Fibroblast of lung (primary cell): Measurements from ENCODE around the gene RIMKLA. TPM values are rescaled to one million over a fixed set of nuclear protein-coding genes. Genes with fewer than 3 reads are reported as not detected.

Source experiments
- DNase-seq, 2 donors: peaks; one replicate each; pipeline versions ENCODE4 v3.0.0 to v3.0.0-alpha.2; 2010; ENCODE audit warnings: low read depth in 2 of 2
- H2AFZ ChIP-seq: 2 replicates; pipeline ENCODE4 v1.5.1; 2012; ENCODE audit warnings: low read length, control low read depth, inconsistent platforms
- H3K27ac ChIP-seq: 2 replicates; pipeline ENCODE4 v1.5.1; 2011; ENCODE audit warnings: low read length, control low read depth; ENCODE audit not compliant: insufficient read depth
- H3K27me3 ChIP-seq: 2 replicates; pipeline ENCODE4 v1.5.1; 2011; ENCODE audit warnings: mild to moderate bottlenecking, low read length; ENCODE audit not compliant: control insufficient read depth, insufficient read depth
- H3K36me3 ChIP-seq: 2 replicates; pipeline ENCODE4 v1.5.1; 2011; ENCODE audit warnings: low read length; ENCODE audit not compliant: control insufficient read depth, insufficient read depth
- H3K4me1 ChIP-seq: 2 replicates; pipeline ENCODE4 v1.5.1; 2011; ENCODE audit warnings: low read length; ENCODE audit not compliant: control insufficient read depth, insufficient read depth; ENCODE audit errors: extremely low read depth
- H3K4me2 ChIP-seq: 2 replicates; pipeline ENCODE4 v1.5.1; 2011; ENCODE audit warnings: low read length, control low read depth; ENCODE audit not compliant: insufficient read depth; ENCODE audit errors: extremely low read depth
- H3K4me3 ChIP-seq, 4 experiments: fragments of 200-600 bp in 1 of 4; sonication (generic) in 1 of 4; replicated peaks in 1 of 4; 2 replicates each; pipeline ENCODE4 v1.5.1; 2011 to 2016; ENCODE audit warnings: low read length in 4 of 4, low read depth in 3 of 4, mild to moderate bottlenecking in 3 of 4, control low read depth in 2 of 4, inconsistent platforms in 1 of 4, mixed read lengths in 1 of 4; ENCODE audit not compliant: insufficient read depth in 1 of 4; ENCODE audit errors: control extremely low read depth in 1 of 4
- H3K79me2 ChIP-seq: 2 replicates; pipeline ENCODE4 v1.5.1; 2012; ENCODE audit warnings: mild to moderate bottlenecking, low read length, inconsistent platforms; ENCODE audit not compliant: control insufficient read depth, insufficient read depth
- H3K9ac ChIP-seq: 2 replicates; pipeline ENCODE4 v1.5.1; 2011; ENCODE audit warnings: mild to moderate bottlenecking, low read length, control low read depth; ENCODE audit not compliant: insufficient read depth
- H3K9me3 ChIP-seq: 2 replicates; pipeline ENCODE4 v1.5.1; 2012; ENCODE audit warnings: low read depth, low read length; ENCODE audit not compliant: control insufficient read depth, insufficient read depth
- H4K20me1 ChIP-seq: 2 replicates; pipeline ENCODE4 v1.5.1; 2011; ENCODE audit warnings: low read length; ENCODE audit not compliant: control insufficient read depth, insufficient read depth; ENCODE audit errors: extremely low read depth
- CTCF ChIP-seq, 2 donors: IDR thresholded peaks in 1 of 2; conservative IDR thresholded peaks in 1 of 2; 1 replicate in 1 of 2; 2 replicates in 1 of 2; pipeline ENCODE4 v1.5.1; 2011 to 2012; ENCODE audit warnings: low read length in 2 of 2, control low read depth in 1 of 2, inconsistent platforms in 1 of 2, low read depth in 1 of 2, mild to moderate bottlenecking in 1 of 2
- EZH2 ChIP-seq: IDR thresholded peaks from 2 replicates; pipeline ENCODE4 v1.5.1; 2012; ENCODE audit warnings: low read length, control low read depth, mild to moderate bottlenecking; ENCODE audit errors: missing control alignments
- polyA plus RNA-seq, 2 donors: library from polyadenylated mRNA; depleted of rRNA in 1 of 2; stranded (reverse) in 1 of 2; unstranded in 1 of 2; fragments of >200 nt; gene quantifications; 2 replicates each; pipeline ENCODE4 v1.2.1, GENCODE V29; 2011 to 2012; ENCODE audit warnings: missing spikeins in 1 of 2
- total RNA-seq: library from RNA; depleted of rRNA; stranded (reverse); fragments of >200 nt; gene quantifications from 2 replicates; pipeline ENCODE4 v1.2.1, GENCODE V29; 2014

RIMKLA gene
- total and polyA plus RNA-seq, 2 donors (not counting 1 experiment from before 2014, with no cell fraction given): under 0.01 TPM; not detected in 1

DNA sequence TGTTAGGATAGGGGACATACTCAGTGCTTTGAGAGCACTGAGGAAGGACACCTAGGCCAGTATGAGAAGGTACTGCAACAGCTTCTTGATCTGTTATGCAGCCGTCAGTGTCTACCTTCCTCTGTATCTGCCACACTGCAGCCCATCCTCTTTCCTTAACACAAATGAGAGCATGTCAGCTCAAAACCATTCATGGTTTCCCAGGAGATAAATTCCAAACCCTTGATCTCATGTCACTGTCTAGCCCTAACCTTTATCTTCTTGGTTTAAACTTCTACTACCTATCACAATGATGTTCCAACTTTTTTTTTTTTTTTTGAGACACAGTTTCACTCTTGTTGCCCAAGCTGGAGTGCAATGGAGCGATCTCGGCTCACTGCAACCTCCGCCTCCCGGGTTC, 73.8 kb downstream of the RIMKLA start:
- no peak overlapping the region for H3K9ac ChIP-seq
- TF ChIP-seq EZH2: no peak
- TF ChIP-seq CTCF (conservative IDR thresholded peaks at IDR 0.05 in 1 of 2, IDR thresholded peaks at IDR 0.05 in 1 of 2; ENCODE audit: low read depth in 1 of 2, low read length in 2 of 2): no peak
- no peaks in the 10 kb centered on the region for H3K9me3 ChIP-seq
- no peaks in the 10 kb centered on the region for H4K20me1 ChIP-seq
- no peak overlapping the region for H3K4me2 ChIP-seq
- H3K79me2 ChIP-seq: no peaks in the 10 kb centered on the region
- H2AFZ ChIP-seq: no peak overlapping the region
- peaks cover 2% of the 10 kb centered on the region for H3K4me1 ChIP-seq
- no peak for DNase-seq
- H3K36me3 ChIP-seq: no peaks in the 10 kb centered on the region
- H3K27ac ChIP-seq: no peak overlapping the region
- H3K27me3 ChIP-seq: no peaks in the 10 kb centered on the region
- no peak overlapping the region for H3K4me3 ChIP-seq

DNA sequence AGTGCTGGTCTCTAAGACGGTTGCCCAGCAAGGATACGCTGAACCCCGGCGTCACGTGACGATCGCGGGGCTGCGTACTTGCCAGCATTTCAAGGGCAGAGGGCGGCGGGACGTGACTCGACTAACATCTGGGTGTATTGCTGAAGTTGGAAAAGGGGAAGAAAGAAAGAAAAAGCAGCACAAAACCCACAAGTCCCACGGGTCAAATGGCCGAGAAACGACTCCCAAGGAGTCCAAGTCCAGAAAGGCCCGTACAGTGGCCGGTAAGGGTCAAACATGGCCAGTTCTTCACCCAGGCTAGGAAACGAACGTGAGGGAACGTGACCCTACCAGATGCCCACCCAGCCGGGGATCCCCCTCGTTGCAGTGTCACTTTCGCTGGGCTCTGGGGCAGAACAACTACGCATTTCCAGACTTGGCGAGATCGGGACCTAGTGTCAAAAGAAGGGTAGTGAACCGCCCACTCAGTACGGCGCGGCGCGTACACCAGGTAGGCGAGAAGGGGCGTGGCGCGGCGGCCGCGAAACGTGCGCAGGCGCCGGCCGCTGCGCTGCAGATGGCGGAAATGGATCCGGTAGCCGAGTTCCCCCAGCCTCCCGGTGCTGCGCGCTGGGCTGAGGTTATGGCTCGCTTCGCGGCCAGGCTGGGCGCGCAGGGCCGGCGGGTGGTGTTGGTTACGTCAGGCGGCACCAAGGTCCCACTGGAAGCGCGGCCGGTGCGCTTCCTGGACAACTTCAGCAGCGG, 75.6 kb downstream of the RIMKLA start, which contains the start of the genes PPCS and ZMYND12:
PPCS (plus strand) TSS at position 534 of the 744 bp plus-strand sequence; CDS start at position 557, 23 bp downstream.
ZMYND12 (minus strand) TSS at position 13 of the 744 bp plus-strand sequence. CDS start 25 bp downstream, outside the sequence.
- Histone ChIP-seq H2AFZ (peak within 1 kb of the TSS; percentile 99), H3K79me2 (no peaks in the 10 kb centered on the region), H3K36me3 (no peaks in the 10 kb centered on the region), H3K9me3 (no peaks in the 10 kb centered on the region), H3K9ac (peak within 1 kb of the TSS; percentile 88), H3K4me3 (peak within 1 kb of the TSS; percentile 59 to 85 (median 71)), H3K27ac (peak within 1 kb of the TSS; percentile 81), H4K20me1 (no peaks in the 10 kb centered on the region), H3K4me2 (peak within 1 kb of the TSS; percentile 91), H3K4me1 (peaks cover 2% of the 10 kb centered on the region), H3K27me3 (no peaks in the 10 kb centered on the region)
- DNase-seq: peak; percentile 87 to 93
- no peak for TF ChIP-seq CTCF (conservative IDR thresholded peaks at IDR 0.05 in 1 of 2, IDR thresholded peaks at IDR 0.05 in 1 of 2; ENCODE audit: low read depth in 1 of 2, low read length in 2 of 2)
- TF ChIP-seq EZH2: no peak

DNA sequence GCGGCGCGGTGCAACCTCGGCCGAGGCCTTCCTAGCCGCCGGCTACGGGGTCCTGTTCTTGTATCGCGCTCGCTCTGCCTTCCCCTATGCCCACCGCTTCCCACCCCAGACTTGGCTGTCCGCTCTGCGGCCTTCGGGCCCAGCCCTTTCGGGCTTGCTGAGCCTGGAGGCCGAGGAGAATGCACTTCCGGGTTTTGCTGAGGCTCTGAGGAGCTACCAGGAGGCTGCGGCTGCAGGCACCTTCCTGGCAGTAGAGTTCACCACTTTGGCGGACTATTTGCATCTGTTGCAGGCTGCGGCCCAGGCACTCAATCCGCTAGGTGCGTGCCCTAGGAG, 76.1 kb downstream of the RIMKLA start:
- no peak for TF ChIP-seq CTCF (conservative IDR thresholded peaks at IDR 0.05 in 1 of 2, IDR thresholded peaks at IDR 0.05 in 1 of 2; ENCODE audit: low read depth in 1 of 2, low read length in 2 of 2)
- no peak for TF ChIP-seq EZH2
- peaks cover 2% of the 10 kb centered on the region for H3K4me1 ChIP-seq
- H3K9ac ChIP-seq: peak overlapping the region; percentile 88
- no peaks in the 10 kb centered on the region for H3K36me3 ChIP-seq
- H3K79me2 ChIP-seq: no peaks in the 10 kb centered on the region
- DNase-seq: peak; percentile 65
- H3K9me3 ChIP-seq: no peaks in the 10 kb centered on the region
- H3K4me3 ChIP-seq: peak overlapping the region; percentile 59 to 85 (median 71)
- no peaks in the 10 kb centered on the region for H4K20me1 ChIP-seq
- no peaks in the 10 kb centered on the region for H3K27me3 ChIP-seq
- H2AFZ ChIP-seq: peak overlapping the region; percentile 99
- peak overlapping the region; percentile 81 for H3K27ac ChIP-seq
- peak overlapping the region; percentile 91 for H3K4me2 ChIP-seq
